GM19351 (cell line): ENCODE measurements around the gene ATXN2.
"Not testable (repeated sequence)": the region's sequence is repeated elsewhere in the genome, so short reads cannot be mapped to it uniquely, and the experiment has no call there.

ENCODE experiments used
- ATAC-seq: cut with Tn5 transposase; IDR thresholded peaks from one replicate; pipeline ENCODE4 v1.9.1; 2021; ENCODE audit warnings: mild to moderate bottlenecking, moderate library complexity; ENCODE audit not compliant: unreplicated experiment

The ATXN2 gene, protein sequence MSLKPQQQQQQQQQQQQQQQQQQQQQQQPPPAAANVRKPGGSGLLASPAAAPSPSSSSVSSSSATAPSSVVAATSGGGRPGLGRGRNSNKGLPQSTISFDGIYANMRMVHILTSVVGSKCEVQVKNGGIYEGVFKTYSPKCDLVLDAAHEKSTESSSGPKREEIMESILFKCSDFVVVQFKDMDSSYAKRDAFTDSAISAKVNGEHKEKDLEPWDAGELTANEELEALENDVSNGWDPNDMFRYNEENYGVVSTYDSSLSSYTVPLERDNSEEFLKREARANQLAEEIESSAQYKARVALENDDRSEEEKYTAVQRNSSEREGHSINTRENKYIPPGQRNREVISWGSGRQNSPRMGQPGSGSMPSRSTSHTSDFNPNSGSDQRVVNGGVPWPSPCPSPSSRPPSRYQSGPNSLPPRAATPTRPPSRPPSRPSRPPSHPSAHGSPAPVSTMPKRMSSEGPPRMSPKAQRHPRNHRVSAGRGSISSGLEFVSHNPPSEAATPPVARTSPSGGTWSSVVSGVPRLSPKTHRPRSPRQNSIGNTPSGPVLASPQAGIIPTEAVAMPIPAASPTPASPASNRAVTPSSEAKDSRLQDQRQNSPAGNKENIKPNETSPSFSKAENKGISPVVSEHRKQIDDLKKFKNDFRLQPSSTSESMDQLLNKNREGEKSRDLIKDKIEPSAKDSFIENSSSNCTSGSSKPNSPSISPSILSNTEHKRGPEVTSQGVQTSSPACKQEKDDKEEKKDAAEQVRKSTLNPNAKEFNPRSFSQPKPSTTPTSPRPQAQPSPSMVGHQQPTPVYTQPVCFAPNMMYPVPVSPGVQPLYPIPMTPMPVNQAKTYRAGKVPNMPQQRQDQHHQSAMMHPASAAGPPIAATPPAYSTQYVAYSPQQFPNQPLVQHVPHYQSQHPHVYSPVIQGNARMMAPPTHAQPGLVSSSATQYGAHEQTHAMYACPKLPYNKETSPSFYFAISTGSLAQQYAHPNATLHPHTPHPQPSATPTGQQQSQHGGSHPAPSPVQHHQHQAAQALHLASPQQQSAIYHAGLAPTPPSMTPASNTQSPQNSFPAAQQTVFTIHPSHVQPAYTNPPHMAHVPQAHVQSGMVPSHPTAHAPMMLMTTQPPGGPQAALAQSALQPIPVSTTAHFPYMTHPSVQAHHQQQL

DNA sequence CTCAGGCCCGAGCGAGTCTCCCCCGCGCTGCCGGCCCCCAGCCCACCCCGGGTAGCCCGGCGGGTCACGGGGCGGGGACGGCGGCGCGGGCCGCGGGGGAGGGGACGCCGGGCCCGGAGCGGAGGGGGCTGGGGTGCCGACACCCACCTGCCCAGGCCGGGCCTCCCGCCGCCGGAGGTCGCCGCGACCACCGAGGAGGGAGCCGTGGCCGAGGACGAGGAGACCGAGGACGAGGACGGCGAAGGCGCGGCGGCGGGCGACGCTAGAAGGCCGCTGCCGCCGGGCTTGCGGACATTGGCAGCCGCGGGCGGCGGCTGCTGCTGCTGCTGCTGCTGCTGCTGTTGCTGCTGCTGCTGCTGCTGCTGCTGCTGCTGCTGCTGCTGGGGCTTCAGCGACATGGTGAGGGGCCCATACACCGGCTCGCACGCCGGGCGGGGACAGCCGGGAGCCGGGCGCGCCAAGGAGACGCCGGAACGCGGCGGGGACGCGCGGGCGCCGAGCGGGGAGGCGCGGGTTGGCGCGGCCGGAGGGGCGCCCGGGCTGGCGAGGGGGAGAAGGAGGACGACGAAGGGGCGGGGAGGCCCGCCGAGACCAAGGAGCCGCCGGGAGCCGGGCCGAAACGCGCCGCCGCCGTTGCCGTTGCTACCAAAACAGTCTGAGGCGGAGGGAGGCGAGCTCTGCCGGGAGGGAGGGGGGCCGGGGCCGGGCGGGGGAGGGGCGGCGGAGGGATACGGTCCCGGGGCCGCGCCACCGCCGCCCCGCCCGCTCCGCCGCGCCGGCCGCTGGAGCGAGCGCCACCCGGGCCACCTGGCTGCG is at the start of gene ATXN2:
TSS of gene ATXN2 (minus strand) at position 679 of the 816 bp plus-strand sequence. CDS start at position 398, 281 bp downstream.
- ATAC-seq: peak; percentile 37

DNA sequence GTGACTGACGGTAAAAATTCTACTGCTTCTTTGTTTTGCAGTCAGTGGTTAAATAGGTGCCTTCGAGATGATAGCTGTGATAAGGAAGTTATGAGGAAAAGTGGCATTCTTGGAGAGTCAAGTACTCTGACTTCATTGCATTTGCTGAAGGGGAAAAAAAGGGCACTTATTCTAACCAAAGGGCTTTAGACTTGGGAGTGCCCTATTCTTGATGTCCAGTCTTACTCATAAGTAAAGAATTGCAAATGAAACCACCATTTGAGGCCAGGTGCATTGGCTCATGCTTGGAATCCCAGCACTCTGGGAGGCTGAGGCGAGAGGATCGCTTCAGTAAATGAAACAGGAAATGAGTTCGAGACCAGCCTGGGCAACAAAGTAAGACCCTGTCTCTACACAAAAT is 46.3 kb upstream of the ATXN2 start:
- no peak for ATAC-seq

DNA sequence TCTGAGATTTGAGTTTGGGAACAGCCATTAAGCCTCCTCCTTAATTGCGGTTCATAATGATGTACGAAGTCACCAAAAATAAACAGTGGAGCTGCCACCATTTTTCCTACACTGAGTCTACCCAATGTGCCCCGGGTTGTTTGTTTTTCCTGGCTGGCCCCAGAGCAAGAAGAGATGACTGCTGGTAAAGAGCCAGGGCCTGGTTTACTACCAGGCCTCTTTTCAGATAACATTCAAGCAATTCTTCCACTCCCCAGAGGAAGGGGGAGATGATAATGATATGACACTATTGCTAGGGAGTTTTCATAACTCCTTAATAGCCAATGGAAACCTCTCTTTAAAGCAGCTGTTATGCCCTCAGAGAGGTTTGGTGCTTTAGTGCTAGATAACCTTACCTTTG is 44.3 kb upstream of the ATXN2 start:
- no peak for ATAC-seq

DNA sequence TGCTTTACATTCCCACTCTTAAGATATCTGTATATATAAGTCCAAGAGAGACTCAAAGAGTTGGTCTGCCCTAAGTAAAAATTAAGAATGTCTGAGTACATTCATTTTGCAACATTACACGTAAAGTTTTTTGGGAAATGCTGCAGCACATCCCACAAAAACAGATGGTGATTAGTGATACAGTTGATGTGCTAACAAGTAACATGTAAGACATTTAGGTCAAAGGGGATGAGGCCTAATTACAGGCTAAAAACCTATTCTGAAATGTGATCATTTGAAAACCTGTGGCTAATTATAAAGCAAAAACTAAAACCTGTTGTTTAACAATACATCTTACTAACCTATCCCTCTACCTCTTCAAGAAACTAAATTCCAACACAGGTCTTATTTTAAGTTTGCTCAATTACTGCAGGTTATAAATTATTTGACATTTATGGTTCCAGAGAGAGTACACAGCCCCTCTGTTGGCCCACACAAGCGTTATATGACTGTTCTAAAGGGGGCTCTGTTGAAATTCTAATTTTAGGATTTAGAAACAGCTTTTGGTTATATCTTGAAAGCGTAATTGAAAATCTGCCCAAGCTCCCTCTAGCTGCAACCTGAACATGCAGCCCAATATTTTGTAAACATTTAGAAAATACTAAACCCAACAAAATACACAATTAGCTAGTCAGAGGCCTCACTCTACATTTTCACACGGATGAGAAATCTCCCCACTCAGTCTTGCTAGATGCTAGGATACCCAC is 43.7 kb upstream of the ATXN2 start:
- ATAC-seq: no peak

DNA sequence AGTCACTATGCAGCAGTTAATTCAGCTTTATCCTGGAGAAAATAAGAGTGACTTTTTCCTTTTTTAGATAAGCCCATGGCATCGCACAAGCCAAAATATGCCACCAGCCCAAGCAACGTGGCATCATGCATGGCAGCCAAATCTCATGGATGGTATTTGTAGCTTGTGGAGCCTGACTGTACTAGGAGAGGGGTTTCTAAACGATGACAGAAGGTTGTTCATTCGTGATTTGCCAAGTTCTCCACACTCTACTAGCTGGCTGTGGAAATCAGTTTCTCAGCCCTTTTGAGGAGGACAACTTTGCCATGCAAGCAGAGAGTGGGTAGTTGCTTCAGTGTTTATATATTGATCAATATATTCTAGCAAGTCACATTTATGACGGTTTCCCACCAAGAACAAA is 41.4 kb upstream of the ATXN2 start:
- ATAC-seq: no peak

DNA sequence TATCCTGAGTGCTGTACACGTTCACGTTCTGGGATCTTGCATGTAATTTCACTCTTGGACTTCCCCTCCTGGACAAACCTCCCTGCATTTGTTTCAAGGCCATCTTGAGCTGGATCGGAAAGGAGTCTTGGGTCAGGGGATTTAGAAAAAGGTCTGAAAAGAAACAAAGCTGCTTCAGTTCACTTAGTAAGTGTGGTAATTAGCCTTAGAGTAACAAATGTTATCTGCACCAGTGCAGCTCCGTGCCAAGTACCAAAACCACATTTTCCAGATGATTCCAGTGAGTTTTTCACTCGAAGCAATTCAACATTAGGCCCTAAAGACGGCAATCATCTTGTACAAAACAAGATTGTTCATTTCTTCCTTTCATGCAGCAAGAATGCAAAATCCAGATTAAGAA is 39.4 kb upstream of the ATXN2 start:
- no peak for ATAC-seq

DNA sequence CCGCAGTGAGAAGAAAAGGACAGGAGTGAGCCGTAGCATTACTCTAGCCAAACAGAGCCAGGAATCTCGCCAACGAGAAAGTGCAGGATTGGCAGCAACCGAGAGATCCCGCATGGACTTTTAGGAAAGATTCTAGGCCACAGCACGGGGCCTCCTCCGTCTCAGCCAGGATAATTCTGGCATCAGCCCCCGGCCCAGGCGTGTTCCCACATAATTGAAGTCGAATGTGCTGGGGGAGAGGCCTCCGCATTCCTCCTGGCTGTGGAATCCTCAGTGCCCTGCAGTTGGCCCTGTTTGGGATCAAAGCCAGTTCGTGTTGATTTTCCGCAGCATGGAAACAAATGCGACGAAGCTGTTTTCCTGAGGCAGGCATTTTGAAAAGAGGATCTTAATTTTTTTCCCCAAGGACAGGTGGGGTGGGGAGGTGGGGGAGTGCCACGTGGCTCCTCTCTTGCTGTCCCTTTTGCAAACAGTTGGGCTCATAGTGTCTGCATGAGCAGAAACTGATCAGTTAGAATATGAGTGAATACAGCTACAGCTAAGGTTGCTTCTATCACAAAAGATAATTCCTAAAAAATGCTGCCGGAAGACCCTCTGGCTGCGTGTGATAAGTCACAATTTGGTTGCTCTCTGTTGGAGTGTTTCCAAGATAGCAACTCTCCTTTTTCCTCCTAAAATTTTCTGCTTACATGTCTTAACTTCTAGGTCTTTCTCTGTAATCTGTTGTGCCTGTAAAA is 37.3 kb upstream of the ATXN2 start:
- ATAC-seq: no peak

DNA sequence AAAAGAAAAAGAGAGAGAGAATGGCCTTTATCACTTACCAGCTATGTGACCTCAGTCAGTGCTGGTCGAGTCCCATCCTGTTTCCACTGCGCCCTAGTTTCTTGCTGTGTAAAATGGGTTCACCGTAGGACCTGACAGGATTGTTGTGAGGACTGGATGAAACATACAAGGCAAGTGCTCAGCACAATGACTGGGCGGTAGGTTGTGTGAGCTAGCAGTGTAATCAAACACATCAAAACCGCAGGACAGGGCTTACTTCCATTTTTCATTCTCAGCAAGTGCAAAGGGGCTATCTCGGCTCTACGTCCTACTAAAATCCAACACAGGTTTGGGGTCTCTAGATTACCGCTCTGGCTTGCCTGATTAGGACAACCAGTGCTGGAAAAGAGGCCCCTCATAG is 36.4 kb upstream of the ATXN2 start:
- ATAC-seq: no peak

DNA sequence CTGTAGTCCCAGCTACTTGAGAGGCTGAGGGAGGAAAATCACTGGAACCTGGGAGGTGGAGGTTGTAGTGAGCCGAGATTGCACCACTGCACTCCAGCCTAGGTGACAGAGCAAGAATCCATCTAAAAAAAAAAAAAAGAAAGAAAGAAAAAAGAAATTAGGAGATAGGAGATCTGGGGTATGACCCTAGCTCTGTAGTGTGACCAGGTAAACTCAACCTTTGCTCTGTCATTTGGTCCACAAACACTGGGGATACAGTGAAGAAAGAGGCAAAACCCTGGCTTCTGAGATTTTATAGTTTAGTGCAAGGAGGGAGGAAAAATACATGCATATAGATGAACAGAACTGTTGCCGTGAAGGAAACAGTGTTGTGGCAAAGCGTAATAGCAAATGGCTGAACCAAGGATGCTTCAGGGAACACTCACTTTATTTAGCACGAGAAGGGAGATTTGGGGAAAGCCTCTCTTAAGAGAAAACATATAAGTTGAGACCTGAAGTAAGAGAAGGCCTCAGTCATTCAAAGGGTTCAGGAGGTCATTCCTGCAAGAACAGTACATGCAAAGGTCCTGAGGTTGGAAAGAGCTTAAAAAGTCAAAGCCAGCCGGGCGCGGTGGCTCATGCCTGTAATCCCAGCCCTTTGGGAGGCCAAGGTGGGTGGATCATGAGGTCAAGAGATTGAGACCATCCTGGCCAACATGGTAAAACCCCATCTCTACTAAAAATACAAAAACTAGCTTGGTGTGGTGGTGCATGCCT is 29.6 kb upstream of the ATXN2 start:
- ATAC-seq: no peak

DNA sequence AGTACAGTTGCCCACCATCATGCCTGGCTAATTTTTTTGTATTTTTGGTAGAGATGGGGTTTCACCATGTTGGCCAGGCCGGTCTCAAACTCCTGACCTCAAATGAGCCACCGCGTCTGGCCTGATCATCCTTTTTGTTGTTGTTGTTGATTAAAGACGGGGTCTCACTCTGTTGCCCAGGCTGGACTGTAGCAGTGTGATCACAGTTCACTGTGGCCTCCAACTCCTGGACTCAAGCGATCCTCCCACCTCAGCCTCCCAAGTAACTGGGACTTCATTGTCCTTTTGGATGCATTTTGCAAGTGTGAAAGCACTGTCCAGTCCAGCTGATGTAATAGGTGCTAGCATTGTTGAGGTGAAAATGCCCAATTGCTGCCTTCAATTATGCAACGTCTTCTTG is 27.1 kb upstream of the ATXN2 start:
- ATAC-seq: no peak

DNA sequence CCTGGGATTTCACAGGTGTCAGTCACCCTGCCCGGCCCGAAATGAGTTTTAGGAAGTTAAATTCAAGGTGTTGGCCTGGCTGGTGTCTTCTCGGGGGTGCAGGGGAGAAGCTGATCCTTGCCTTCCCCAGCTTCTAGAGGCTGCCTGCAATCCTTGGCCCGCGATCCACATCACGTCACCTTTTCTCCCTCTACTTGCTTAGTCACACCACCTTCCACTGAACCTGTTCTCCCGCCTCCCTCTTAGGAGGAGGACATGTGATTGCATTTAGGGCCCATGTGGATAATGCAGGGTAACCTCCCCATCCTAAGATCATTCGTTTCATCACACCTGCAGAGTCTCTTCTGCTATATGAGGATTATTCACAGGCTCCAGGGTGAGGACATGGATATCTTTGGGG is 25.4 kb upstream of the ATXN2 start:
- no peak for ATAC-seq

DNA sequence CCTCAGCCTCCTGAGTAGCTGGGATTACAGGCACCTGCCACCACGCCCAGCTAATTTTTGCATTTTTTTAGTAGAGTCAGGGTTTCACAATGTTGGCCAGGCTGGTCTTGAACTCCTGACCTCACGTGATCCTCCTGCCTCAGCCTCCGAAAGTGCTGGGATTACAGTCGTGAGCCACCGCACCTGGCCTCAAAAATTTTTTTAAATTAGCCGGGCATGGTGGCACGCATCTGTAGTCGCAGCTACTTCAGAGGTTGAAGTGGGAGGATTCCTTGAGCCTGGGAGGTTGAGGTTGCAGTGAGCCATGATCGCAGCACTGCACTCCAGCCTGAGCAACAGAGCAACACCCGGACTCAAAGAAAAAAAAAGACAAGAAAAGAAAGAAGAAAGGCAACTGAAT is 18.7 kb upstream of the ATXN2 start:
- ATAC-seq: not testable (repeated sequence)

DNA sequence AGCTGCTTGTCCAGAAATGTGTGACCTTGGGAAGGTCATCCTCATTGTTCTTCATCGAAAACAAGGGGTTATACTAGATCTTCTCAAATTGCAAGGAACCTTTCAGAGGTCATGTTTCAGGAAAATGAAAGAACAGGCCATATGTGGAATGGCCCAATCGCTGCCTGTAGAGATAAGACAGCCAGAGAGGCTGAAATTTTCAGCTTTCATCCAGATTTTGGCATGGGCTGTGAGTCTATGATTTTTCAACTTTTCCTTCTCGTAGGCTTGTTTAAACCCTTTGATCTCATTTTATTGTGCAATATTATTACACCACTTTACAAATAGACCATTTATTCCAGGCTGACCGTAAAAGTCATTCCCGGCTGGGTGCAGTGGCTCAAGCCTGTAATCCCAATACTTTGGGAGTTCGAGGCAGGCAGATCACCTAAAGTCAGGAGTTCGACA is 17.1 kb upstream of the ATXN2 start:
- no peak for ATAC-seq

DNA sequence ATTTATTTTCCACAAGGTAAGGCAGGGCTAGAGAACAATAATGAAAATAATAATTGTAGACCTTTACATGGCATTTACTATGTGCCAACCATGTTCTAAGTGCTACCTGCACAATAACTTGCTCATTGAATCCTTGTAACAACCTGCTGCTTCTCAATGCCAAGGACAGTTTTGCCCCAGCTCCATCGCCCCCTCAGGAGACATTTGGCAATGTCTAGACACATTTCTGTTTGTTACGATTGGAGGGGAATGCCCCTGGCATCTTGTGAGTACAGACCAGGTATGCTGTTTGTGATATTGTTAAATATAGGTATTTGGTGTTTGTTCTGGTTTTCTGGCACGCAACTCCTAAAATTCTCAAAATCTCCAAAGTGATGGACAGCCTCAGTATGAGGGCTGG is 8.1 kb upstream of the ATXN2 start:
- ATAC-seq: no peak

DNA sequence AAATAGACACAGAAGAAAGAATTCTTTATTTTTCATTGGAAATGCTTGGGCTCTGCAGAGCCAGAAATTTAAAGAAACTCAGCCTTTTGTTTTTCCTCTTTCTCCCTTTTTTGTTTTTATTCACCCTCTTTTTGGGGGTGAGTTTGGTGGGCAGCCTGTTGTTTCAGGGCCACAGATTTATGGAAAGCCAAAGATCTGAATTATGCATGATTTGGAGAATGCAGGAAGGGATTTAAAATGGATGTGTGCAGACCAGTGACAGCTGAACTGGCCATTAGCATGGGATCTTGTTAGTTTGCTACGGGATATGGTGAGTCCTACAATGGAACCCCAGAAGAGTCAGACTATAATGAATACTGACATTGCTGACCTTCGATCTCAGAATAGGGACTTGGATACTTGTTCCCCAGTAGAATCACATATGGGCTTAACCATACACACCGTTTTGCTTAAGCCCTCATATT is 7.7 kb upstream of the ATXN2 start:
- no peak for ATAC-seq

DNA sequence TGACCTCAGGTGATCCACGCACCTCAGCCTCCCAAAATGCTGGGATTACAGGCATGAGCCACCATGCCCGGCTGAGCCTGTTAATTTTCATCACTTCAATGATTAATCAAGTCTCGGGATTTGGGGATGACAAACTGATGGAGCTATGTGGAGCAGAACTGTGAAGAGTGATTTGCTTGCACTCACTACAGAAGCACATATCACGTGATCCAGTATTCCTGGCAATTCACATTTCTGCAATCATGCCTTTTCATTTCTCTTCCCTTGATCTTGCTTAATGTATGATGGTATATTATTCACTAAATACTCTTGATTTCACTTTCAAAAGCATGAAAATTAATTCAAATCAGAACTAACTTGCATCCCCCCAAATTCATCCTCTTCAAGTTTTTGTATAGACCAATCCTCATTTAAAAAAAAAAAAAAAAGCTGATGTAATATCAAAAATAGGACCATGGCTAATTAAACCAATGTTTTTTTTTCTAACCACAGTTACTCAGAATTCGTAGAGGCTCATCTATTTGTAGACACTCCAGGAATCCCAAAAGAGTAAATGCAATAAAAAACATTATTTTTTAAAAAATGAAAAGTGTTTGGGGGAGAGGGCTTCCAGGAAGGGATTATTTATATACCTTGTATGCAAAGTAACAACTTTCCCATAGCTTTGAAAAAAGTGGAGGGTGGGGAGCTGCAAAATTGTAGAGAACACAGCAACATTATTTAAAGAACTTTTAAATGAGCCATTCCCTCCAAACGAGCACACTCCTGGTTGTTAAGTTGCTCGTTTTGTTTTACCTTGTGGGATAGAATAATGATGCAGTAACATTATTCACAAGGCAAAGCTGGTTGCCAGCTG is 7.0 kb upstream of the ATXN2 start:
- no peak for ATAC-seq

DNA sequence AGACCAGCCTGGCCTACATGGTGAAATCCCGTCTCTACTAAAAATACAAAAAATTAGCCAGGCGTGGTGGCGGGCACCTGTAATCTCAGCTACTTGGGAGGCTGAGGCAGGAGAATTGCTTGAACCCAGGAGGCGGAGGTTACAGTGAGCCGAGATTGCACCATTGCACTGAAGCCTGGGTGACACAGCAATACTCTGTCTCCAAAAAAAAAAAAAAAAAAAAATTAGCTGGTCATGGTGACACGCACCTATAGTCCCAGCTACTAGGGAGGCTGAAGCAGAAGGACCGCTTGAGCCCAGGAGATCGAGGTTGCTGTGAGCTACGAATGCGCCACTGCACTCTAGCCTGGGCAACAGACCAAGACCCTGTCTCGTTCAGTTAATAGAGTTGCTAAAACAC is 3.7 kb upstream of the ATXN2 start:
- ATAC-seq: not testable (repeated sequence)
